Neural cell (in vitro differentiated cells): ENCODE data around the gene F5.

Source experiments
- EP300 ChIP-seq: fragments of 450-650 bp; conservative IDR thresholded peaks from 2 replicates; pipeline ENCODE4 v1.6.1; 2014; ENCODE audit warnings: antibody characterized with exemption, mild to moderate bottlenecking, moderate library complexity; ENCODE audit not compliant: poor library complexity, severe bottlenecking
- EZH2 ChIP-seq: fragments of 200-600, 300-800 bp; shearing (Covaris generic), sonication (generic); IDR thresholded peaks from 2 replicates; pipeline ENCODE4 v1.6.1; 2014; ENCODE audit warnings: antibody characterized with exemption, low read length, borderline replicate concordance, mild to moderate bottlenecking; ENCODE audit not compliant: insufficient read depth, poor library complexity, severe bottlenecking
- MXI1 ChIP-seq: fragments of 450-650 bp; conservative IDR thresholded peaks from 2 replicates; pipeline ENCODE4 v1.6.1; 2014; ENCODE audit warnings: antibody characterized with exemption, mild to moderate bottlenecking; ENCODE audit not compliant: poor library complexity, severe bottlenecking
- POLR2AphosphoS5 ChIP-seq: IDR thresholded peaks from 2 replicates; pipeline ENCODE4 v1.6.1; 2012
- RAD21 ChIP-seq: fragments of 450-650 bp; conservative IDR thresholded peaks from 2 replicates; pipeline ENCODE4 v1.6.1; 2014; ENCODE audit warnings: antibody characterized with exemption, mild to moderate bottlenecking, moderate library complexity
- SMC3 ChIP-seq: fragments of 450-650 bp; conservative IDR thresholded peaks from 2 replicates; pipeline ENCODE4 v1.6.1; 2014; ENCODE audit warnings: antibody characterized with exemption, mild to moderate bottlenecking, moderate library complexity; ENCODE audit not compliant: poor library complexity
- TAF1 ChIP-seq: IDR thresholded peaks from 2 replicates; pipeline ENCODE4 v1.6.1; 2012; ENCODE audit warnings: low read depth
- TF ChIP-seq, protein P1 (sequence below): IDR thresholded peaks from 2 replicates; pipeline ENCODE4 v1.6.1; 2012; ENCODE audit warnings: borderline replicate concordance
- TF ChIP-seq, protein P2 (sequence below): fragments of 450-650 bp; IDR thresholded peaks from 2 replicates; pipeline ENCODE4 v1.5.1; 2014; ENCODE audit warnings: antibody characterized with exemption, mild to moderate bottlenecking, moderate library complexity; ENCODE audit not compliant: poor library complexity, severe bottlenecking

DNA sequence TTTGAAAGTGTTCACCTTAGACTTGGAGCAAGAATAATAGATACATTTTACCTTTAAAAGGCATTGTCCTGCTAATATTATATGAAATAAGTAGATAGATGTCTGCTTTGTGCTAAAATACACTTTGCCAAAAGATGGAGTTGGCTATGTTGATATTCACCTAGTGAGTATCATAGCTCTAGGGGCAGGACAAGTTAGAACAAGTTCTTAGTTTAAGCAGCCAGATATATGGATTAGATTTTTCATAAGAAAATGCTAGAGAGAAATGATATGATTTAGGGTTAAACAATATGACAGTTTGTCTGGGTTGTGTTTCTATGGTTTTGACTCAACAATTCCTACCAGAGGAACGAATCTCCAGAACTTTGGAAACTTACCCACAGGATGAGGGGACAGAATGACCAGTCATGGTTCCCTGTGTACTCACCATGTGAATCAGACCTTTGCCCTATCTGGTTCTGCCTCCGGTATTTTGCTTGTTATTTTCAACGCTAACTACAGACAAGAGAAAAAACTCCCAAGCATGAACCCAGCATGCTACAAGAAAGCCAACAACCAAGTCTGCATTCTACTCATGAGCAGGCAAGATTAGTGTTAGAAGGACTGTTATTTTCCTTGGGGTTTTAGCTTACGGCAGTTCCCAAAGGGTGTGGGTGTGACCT, 1.7 kb downstream of the F5 start:
- no peak for TF ChIP-seq EZH2
- TF ChIP-seq SMC3, result no peak
- TF ChIP-seq, protein P1, sequence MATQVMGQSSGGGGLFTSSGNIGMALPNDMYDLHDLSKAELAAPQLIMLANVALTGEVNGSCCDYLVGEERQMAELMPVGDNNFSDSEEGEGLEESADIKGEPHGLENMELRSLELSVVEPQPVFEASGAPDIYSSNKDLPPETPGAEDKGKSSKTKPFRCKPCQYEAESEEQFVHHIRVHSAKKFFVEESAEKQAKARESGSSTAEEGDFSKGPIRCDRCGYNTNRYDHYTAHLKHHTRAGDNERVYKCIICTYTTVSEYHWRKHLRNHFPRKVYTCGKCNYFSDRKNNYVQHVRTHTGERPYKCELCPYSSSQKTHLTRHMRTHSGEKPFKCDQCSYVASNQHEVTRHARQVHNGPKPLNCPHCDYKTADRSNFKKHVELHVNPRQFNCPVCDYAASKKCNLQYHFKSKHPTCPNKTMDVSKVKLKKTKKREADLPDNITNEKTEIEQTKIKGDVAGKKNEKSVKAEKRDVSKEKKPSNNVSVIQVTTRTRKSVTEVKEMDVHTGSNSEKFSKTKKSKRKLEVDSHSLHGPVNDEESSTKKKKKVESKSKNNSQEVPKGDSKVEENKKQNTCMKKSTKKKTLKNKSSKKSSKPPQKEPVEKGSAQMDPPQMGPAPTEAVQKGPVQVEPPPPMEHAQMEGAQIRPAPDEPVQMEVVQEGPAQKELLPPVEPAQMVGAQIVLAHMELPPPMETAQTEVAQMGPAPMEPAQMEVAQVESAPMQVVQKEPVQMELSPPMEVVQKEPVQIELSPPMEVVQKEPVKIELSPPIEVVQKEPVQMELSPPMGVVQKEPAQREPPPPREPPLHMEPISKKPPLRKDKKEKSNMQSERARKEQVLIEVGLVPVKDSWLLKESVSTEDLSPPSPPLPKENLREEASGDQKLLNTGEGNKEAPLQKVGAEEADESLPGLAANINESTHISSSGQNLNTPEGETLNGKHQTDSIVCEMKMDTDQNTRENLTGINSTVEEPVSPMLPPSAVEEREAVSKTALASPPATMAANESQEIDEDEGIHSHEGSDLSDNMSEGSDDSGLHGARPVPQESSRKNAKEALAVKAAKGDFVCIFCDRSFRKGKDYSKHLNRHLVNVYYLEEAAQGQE, result no peak
- no peak for TF ChIP-seq MXI1
- TF ChIP-seq, protein P2, sequence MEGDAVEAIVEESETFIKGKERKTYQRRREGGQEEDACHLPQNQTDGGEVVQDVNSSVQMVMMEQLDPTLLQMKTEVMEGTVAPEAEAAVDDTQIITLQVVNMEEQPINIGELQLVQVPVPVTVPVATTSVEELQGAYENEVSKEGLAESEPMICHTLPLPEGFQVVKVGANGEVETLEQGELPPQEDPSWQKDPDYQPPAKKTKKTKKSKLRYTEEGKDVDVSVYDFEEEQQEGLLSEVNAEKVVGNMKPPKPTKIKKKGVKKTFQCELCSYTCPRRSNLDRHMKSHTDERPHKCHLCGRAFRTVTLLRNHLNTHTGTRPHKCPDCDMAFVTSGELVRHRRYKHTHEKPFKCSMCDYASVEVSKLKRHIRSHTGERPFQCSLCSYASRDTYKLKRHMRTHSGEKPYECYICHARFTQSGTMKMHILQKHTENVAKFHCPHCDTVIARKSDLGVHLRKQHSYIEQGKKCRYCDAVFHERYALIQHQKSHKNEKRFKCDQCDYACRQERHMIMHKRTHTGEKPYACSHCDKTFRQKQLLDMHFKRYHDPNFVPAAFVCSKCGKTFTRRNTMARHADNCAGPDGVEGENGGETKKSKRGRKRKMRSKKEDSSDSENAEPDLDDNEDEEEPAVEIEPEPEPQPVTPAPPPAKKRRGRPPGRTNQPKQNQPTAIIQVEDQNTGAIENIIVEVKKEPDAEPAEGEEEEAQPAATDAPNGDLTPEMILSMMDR, result no peak
- TF ChIP-seq RAD21, result no peak
- no peak for TF ChIP-seq EP300
- TF ChIP-seq POLR2AphosphoS5, result no peak
- no peak for TF ChIP-seq TAF1
